ENCODE results near the gene KCNC2. TPM values are rescaled to one million over a fixed set of nuclear protein-coding genes. Genes with fewer than 3 reads are reported as not detected.

KCNC2 gene
- polyA plus RNA-seq, 1 donor from 2014 or later: 7.4 TPM

- Histone ChIP-seq H3K27ac (ENCODE audit: low read length) (no peak overlapping the region), H3K27me3 (ENCODE audit: insufficient read depth, low read depth, low read length) (no peaks in the 10 kb centered on the region), H3K9me2 (ENCODE audit: insufficient read depth, low read length) (no peaks in the 10 kb centered on the region), H3K9me3 (ENCODE audit: low read length) (no peaks in the 10 kb centered on the region), H3K36me3 (ENCODE audit: insufficient read depth, low read length) (no peaks in the 10 kb centered on the region), H3K4me2 (ENCODE audit: low read length) (no peak overlapping the region), H3F3A (ENCODE audit: insufficient read depth, low read length, poor library complexity, severe bottlenecking) (no peaks in the 10 kb centered on the region), H2AFZ (ENCODE audit: low read depth, low read length) (no peak overlapping the region), H4K20me1 (ENCODE audit: insufficient read depth) (no peaks in the 10 kb centered on the region), H3K4me3 (ENCODE audit: low read length) (no peak overlapping the region), H3K9ac (ENCODE audit: low read length) (no peak overlapping the region), H3K79me2 (replicated peaks; ENCODE audit: insufficient read depth, low read length) (no peaks in the 10 kb centered on the region)
- TF ChIP-seq REST (IDR thresholded peaks at IDR 0.05; ENCODE audit: borderline replicate concordance) (no peak), SMC3 (conservative IDR thresholded peaks at IDR 0.05; ENCODE audit: poor library complexity) (no peak), TAF1 (IDR thresholded peaks at IDR 0.05; ENCODE audit: low read depth) (no peak), CTCF (IDR thresholded peaks at IDR 0.05; ENCODE audit: poor library complexity, severe bottlenecking) (no peak), EZH2 (IDR thresholded peaks at IDR 0.05; ENCODE audit: borderline replicate concordance, insufficient read depth, low read length, poor library complexity, severe bottlenecking) (no peak), RAD21 (conservative IDR thresholded peaks at IDR 0.05) (no peak), EP300 (conservative IDR thresholded peaks at IDR 0.05; ENCODE audit: poor library complexity, severe bottlenecking) (no peak), POLR2AphosphoS5 (IDR thresholded peaks at IDR 0.05) (no peak), MXI1 (conservative IDR thresholded peaks at IDR 0.05; ENCODE audit: poor library complexity, severe bottlenecking) (no peak)
Observed at GRCh38 chr12:75154388-75154787, 55.3 kb downstream of the KCNC2 start.

- H3K79me2 ChIP-seq (replicated peaks; ENCODE audit: insufficient read depth, low read length): no peaks in the 10 kb centered on the region
- H3K36me3 ChIP-seq (ENCODE audit: insufficient read depth, low read length): no peaks in the 10 kb centered on the region
- no peak overlapping the region for H3K27ac ChIP-seq (ENCODE audit: low read length)
- no peaks in the 10 kb centered on the region for H4K20me1 ChIP-seq (ENCODE audit: insufficient read depth)
- no peak overlapping the region for H3K4me3 ChIP-seq (ENCODE audit: low read length)
- no peaks in the 10 kb centered on the region for H3K27me3 ChIP-seq (ENCODE audit: insufficient read depth, low read depth, low read length)
- H2AFZ ChIP-seq (ENCODE audit: low read depth, low read length): no peak overlapping the region
- H3K9me3 ChIP-seq (ENCODE audit: low read length): no peaks in the 10 kb centered on the region
- TF ChIP-seq CTCF (IDR thresholded peaks at IDR 0.05; ENCODE audit: poor library complexity, severe bottlenecking): no peak
- no peak for TF ChIP-seq MXI1 (conservative IDR thresholded peaks at IDR 0.05; ENCODE audit: poor library complexity, severe bottlenecking)
- no peak for TF ChIP-seq REST (IDR thresholded peaks at IDR 0.05; ENCODE audit: borderline replicate concordance)
- no peak for TF ChIP-seq SMC3 (conservative IDR thresholded peaks at IDR 0.05; ENCODE audit: poor library complexity)
- TF ChIP-seq EP300 (conservative IDR thresholded peaks at IDR 0.05; ENCODE audit: poor library complexity, severe bottlenecking): no peak
- no peak for TF ChIP-seq RAD21 (conservative IDR thresholded peaks at IDR 0.05)
- no peak for TF ChIP-seq EZH2 (IDR thresholded peaks at IDR 0.05; ENCODE audit: borderline replicate concordance, insufficient read depth, low read length, poor library complexity, severe bottlenecking)
- TF ChIP-seq POLR2AphosphoS5 (IDR thresholded peaks at IDR 0.05): no peak
- no peak for TF ChIP-seq TAF1 (IDR thresholded peaks at IDR 0.05; ENCODE audit: low read depth)
- H3K9ac ChIP-seq (ENCODE audit: low read length): no peak overlapping the region
- H3K4me2 ChIP-seq (ENCODE audit: low read length): no peak overlapping the region
- no peaks in the 10 kb centered on the region for H3K9me2 ChIP-seq (ENCODE audit: insufficient read depth, low read length)
- H3F3A ChIP-seq (ENCODE audit: insufficient read depth, low read length, poor library complexity, severe bottlenecking): no peaks in the 10 kb centered on the region
Observed at GRCh38 chr12:75139196-75139595, 70.4 kb downstream of the KCNC2 start.
